A549 treated with dexamethasone at 1 μM for 4 hours (cell line): ENCODE data around the gene USB1. TPM values are rescaled to one million over a fixed set of nuclear protein-coding genes. Genes with fewer than 3 reads are reported as not detected.

Experiments
- total RNA-seq: library from RNA; stranded (reverse); fragments of 200-300 nt; extraction: Qiagen RNA extraction; gene quantifications from 5 replicates; pipeline ENCODE4 v1.2.3, GENCODE V29; 2022

USB1 gene, protein sequence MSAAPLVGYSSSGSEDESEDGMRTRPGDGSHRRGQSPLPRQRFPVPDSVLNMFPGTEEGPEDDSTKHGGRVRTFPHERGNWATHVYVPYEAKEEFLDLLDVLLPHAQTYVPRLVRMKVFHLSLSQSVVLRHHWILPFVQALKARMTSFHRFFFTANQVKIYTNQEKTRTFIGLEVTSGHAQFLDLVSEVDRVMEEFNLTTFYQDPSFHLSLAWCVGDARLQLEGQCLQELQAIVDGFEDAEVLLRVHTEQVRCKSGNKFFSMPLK
- total RNA-seq, result 74.0 to 84.9 TPM (median 81.9 TPM) in 5 replicates

DNA sequence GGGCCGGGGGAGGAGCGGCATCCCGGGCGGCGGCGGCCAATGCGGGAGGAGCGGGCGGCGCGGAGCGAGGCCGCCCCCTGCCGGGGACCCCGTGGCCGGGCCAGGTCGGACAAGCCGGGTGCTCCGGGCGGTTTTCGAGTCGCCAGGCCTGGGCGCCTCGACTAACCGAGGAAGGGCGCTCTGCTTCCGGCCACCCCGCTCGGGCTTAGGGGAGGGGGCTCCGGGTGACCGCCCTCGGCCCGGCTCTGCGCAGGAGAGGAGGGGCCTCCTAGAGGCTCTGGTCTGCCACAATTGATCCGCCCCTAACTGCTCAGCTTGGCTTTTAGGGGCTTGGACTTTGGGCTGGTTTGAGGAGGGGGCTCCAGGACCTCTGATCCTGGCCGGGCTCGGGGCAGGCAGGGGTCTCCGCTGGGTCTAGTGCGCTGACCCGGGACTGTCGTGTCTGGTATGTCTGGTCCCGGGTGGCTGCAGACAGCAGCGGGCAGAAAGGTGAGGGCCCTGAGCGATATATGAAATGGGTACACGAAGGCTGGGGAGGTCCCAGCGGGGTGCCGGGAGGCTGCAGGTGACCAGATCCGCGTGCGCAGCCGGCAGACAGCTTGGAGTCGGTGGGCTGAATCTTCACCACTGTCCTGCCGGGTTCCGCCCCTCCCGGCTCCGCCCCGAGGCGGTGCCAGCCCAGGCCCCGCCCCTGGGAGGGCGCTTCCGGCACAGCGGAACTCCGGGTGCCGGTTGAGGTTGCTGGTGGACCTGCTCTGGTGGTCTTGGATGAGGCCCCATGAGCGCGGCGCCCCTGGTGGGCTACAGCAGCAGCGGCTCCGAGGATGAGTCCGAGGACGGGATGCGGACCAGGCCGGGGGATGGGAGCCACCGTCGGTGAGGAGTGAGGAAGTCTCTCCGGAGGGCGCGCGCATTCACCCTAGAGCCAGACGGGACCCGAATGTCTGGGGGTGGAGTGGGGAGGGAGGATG, at the start of gene USB1:
Gene USB1, plus strand, starts transcription at position 702 of the 971 bp plus-strand sequence. Its CDS starts 77 bp downstream, at position 779.

DNA sequence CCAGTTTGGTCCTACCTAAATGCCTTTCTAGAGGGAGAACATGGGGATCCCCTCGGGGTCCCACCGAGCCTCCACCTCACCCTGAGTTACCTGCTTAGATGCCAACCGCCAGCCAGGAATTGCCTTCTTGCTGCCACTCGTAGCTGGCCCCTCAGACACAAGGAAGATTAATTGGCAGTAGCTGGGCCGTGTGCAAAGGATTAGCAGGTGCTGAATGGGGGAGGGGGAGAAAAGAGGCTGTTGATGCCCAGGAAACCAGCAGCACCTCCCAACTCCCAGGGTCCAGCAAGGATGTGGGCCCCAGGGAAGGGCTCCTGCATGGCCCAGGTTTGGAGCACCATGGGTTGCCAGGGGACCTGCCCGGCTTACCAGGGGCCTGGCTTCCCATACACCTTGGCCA, 30.2 kb upstream of the USB1 start, which contains the start of gene CNGB1:
Gene CNGB1, minus strand, starts transcription at position 159 of the 400 bp plus-strand sequence. CDS start 3,842 bp downstream, outside the sequence.

DNA sequence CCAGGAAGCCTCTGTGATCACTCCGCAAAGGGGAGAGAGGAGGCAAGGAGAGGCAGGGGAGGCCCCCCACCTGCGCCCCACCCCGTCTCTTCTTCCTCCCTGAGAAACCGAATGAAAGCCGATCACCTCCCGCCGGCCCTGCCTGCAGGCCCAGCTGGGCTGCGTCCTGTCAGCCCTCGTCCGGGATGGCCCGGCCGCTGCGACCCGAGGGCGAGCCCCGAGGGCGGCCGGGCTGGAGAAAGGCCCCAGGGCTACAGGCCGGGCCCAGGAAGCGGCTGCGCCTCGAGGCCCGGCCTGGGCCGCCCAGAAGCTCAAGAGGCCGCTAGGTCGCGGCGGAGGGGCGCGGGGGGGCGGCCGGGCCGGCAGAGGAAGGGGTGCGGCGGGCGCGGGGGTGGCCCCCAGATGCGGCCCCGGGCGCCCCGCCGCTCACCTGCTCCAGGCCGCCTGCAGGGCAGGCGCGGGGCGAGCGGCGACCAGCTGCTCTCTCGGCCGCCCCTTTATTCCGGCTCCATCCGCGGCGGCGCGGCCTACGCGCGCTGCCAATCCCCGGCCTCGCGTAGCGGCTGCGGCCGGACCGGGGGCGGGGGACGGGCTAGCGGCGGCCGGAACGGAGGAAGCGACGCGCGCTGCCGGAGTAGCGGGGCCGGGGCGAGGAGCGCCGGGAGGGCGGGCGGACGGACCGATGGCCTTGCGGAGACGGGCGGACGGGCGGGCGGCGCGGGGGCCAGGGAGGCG, 1.1 kb upstream of the USB1 start, which contains the start of gene ZNF319:
Gene ZNF319, minus strand, starts transcription at position 702 of the 735 bp plus-strand sequence. CDS start 2,407 bp downstream, outside the sequence.

DNA sequence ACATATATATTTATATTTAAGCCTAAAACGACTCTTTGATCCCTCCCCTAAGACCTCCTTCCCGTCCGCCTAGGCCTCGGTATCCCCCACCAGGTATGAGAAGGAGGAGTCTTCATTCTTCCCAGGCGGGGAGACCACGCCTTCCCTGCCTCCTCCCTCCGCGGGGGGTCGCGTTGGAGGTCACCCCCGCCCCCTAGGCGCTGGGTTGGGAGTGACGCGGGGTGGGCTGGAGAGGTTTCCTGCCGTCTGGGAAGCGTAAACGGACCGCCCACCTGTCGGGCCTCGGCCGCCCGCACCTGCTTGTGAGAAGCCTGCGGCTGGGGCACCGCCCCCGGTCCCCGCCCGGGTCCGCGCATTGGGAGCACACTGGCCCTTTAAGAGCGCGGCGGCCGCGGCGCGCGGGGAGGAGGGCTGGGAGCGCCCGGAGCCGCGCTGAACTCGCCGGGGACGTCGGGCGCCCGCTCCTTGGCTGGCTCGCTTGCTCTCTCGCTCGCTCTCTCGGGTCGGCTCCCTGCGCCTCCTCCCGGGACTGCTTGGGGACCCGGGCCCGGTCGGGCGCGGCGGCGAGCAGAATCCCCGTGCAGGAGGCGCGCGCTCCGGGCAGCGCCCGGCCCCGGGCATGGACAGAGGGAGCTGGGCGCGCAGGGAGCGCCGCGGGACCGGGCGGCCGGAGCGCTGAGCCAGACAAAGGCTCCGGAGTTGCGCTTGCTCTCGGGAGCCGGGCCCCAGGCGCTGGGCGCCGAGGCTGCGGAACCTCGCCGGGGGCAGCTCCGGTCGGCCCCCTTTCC, 24.3 kb downstream of the USB1 start, which contains the start of gene MMP15:
Gene MMP15, plus strand, starts transcription at position 404 of the 788 bp plus-strand sequence. CDS start 597 bp downstream, outside the sequence.

Other genes starting within 250 kb of the USB1 start
- 96.7 to 124 TPM (median 119 TPM) in 5 replicates for gene KIFC3, start 198.9 kb upstream of the USB1 start, total RNA-seq
- gene CNGB1, start 30.3 kb upstream of the USB1 start, total RNA-seq, result 0.06 to 0.12 TPM (median 0.09 TPM) in 5 replicates
- gene ZNF319, start 735 bp upstream of the USB1 start, total RNA-seq, result 9.1 to 14.8 TPM (median 12.9 TPM) in 5 replicates
- gene MMP15, start 24.3 kb downstream of the USB1 start, total RNA-seq, result 43.1 to 66.9 TPM (median 61.5 TPM) in 5 replicates
- gene CFAP20, start 128.0 kb downstream of the USB1 start, total RNA-seq, result 53.1 to 57.5 TPM (median 57.1 TPM) in 5 replicates
- gene CSNK2A2, start 196.7 kb downstream of the USB1 start, total RNA-seq, result 60.6 to 70.8 TPM (median 65.1 TPM) in 5 replicates